ENCODE data around the gene ARF5.

ARF5 gene

GRCh38 chr7:127588697-127589482, 679 bp downstream of the ARF5 start:
- peak; percentile 68 for DNase-seq (ENCODE audit: low read depth)

- DNase-seq (ENCODE audit: low read depth), result peak; percentile 68
Measured at GRCh38 chr7:127589896-127590295, 1.7 kb downstream of the ARF5 start.

GRCh38 chr7:127591189-127591588, 3.0 kb downstream of the ARF5 start:
- no peak for DNase-seq (ENCODE audit: low read depth)

GRCh38 chr7:127591591-127591990, 3.4 kb downstream of the ARF5 start:
- no peak for DNase-seq (ENCODE audit: low read depth)

- DNase-seq (ENCODE audit: low read depth), result no peak
Measured at GRCh38 chr7:127592550-127592949, 4.3 kb downstream of the ARF5 start.

GRCh38 chr7:127594490-127594889, 6.3 kb downstream of the ARF5 start:
- no peak for DNase-seq (ENCODE audit: low read depth)

- DNase-seq (ENCODE audit: low read depth), result no peak
Measured at GRCh38 chr7:127595737-127596136, 7.5 kb downstream of the ARF5 start.

GRCh38 chr7:127598318-127598717, 10.1 kb downstream of the ARF5 start:
- peak; percentile 38 for DNase-seq (ENCODE audit: low read depth)

- DNase-seq (ENCODE audit: low read depth), result no peak
Measured at GRCh38 chr7:127600885-127601284, 12.7 kb downstream of the ARF5 start.

GRCh38 chr7:127608446-127608845, 20.2 kb downstream of the ARF5 start:
- DNase-seq (ENCODE audit: low read depth), result no peak

GRCh38 chr7:127609297-127609696, 21.1 kb downstream of the ARF5 start:
- DNase-seq (ENCODE audit: low read depth), result no peak

- DNase-seq (ENCODE audit: low read depth), result no peak
Measured at GRCh38 chr7:127612263-127612662, 24.1 kb downstream of the ARF5 start.

- DNase-seq (ENCODE audit: low read depth), result no peak
Measured at GRCh38 chr7:127616724-127617123, 28.5 kb downstream of the ARF5 start.

- DNase-seq (ENCODE audit: low read depth), result no peak
Measured at GRCh38 chr7:127618042-127618441, 29.8 kb downstream of the ARF5 start, which contains the start of gene PAX4. Gene PAX4, minus strand, starts transcription at chr7:127618142. Its CDS starts 2,214 bp downstream, at chr7:127615928.

- DNase-seq (ENCODE audit: low read depth), result no peak
Measured at GRCh38 chr7:127618775-127619174, 30.6 kb downstream of the ARF5 start.

GRCh38 chr7:127619681-127620405, 31.6 kb downstream of the ARF5 start:
- DNase-seq (ENCODE audit: low read depth), result no peak

- DNase-seq (ENCODE audit: low read depth), result no peak
Measured at GRCh38 chr7:127620406-127621233, 32.4 kb downstream of the ARF5 start.

GRCh38 chr7:127625331-127625730, 37.1 kb downstream of the ARF5 start:
- DNase-seq (ENCODE audit: low read depth), result no peak

- DNase-seq (ENCODE audit: low read depth), result peak; percentile 15
Measured at GRCh38 chr7:127628445-127628844, 40.2 kb downstream of the ARF5 start.

- peak; percentile 19 for DNase-seq (ENCODE audit: low read depth)
Measured at GRCh38 chr7:127629268-127629854, 41.1 kb downstream of the ARF5 start.

- DNase-seq (ENCODE audit: low read depth), result peak; percentile 98
Measured at GRCh38 chr7:127632276-127632910, 44.2 kb downstream of the ARF5 start.
